ENCODE data around the gene ZNF827. TPM values are rescaled to one million over a fixed set of nuclear protein-coding genes. Genes with fewer than 3 reads are reported as not detected.

The ZNF827 gene
- polyA plus RNA-seq, 1 experiment, result 15.1 TPM

GRCh38 chr4:145791988-145792387, 146.6 kb downstream of the ZNF827 start:
- ChIA-PET CTCF (no interaction called here), POLR2A (no interaction called here)
- peaks cover 1% of the 10 kb centered on the region; the same call in 1 of the 2 replicates for H3K36me3 ChIP-seq (ENCODE audit: control insufficient read depth, insufficient read depth, low read length)
- no peaks in the 10 kb centered on the region for H3K27me3 ChIP-seq (ENCODE audit: control insufficient read depth, insufficient read depth, low read length)
- H3K4me3 ChIP-seq (ENCODE audit: low read depth, low read length), result no peak overlapping the region
- DNase-seq (ENCODE audit: low read depth), result no peak
- no peak for TF ChIP-seq CTCF (IDR thresholded peaks at IDR 0.05; ENCODE audit: insufficient read depth, low read depth, low read length)

GRCh38 chr4:145788755-145789154, 149.9 kb downstream of the ZNF827 start:
- Histone ChIP-seq H3K4me3 (ENCODE audit: low read depth, low read length) (no peak overlapping the region), H3K36me3 (ENCODE audit: control insufficient read depth, insufficient read depth, low read length) (peaks cover 1% of the 10 kb centered on the region; the same call in 1 of the 2 replicates), H3K27me3 (ENCODE audit: control insufficient read depth, insufficient read depth, low read length) (no peaks in the 10 kb centered on the region)
- ChIA-PET CTCF (interaction anchor here (1.1 to 1.2 kb wide), 2 partner anchors 15 to 100 kb away, joined by 3 to 4 read pairs; no protein-coding TSS in a partner anchor), POLR2A (no interaction called here)
- DNase-seq (ENCODE audit: low read depth), result no peak
- TF ChIP-seq CTCF (IDR thresholded peaks at IDR 0.05; ENCODE audit: insufficient read depth, low read depth, low read length), result no peak

DNA sequence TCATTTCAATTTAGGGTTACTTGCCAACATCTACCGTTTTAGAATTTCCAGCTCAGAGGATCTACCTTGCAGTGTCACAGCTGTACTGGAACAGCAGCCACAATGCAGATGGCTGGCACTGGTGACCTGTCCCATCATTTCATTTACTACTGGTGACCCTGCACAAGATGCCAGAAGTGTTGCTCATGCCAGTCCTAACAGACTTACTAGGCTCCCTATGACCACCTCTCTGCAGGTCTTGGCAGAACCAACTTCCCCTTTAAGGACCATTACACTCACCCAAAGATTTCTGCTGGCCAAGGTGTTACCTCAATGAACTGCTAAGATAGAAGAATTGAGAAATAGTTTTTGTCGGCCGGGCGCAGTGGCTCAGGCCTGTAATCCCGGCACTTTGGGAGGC, 151.8 kb downstream of the ZNF827 start:
- ChIA-PET POLR2A (no interaction called here), CTCF (no interaction called here)
- no peak overlapping the region for H3K4me3 ChIP-seq (ENCODE audit: low read depth, low read length)
- no peak for DNase-seq (ENCODE audit: low read depth)
- no peaks in the 10 kb centered on the region for H3K36me3 ChIP-seq (ENCODE audit: control insufficient read depth, insufficient read depth, low read length)
- no peaks in the 10 kb centered on the region for H3K27me3 ChIP-seq (ENCODE audit: control insufficient read depth, insufficient read depth, low read length)
- TF ChIP-seq CTCF (IDR thresholded peaks at IDR 0.05; ENCODE audit: insufficient read depth, low read depth, low read length), result no peak

GRCh38 chr4:145786261-145786660, 152.4 kb downstream of the ZNF827 start:
- no peaks in the 10 kb centered on the region for H3K36me3 ChIP-seq (ENCODE audit: control insufficient read depth, insufficient read depth, low read length)
- ChIA-PET POLR2A (no interaction called here), CTCF (no interaction called here)
- H3K27me3 ChIP-seq (ENCODE audit: control insufficient read depth, insufficient read depth, low read length), result no peaks in the 10 kb centered on the region
- TF ChIP-seq CTCF (IDR thresholded peaks at IDR 0.05; ENCODE audit: insufficient read depth, low read depth, low read length), result no peak
- DNase-seq (ENCODE audit: low read depth), result no peak
- H3K4me3 ChIP-seq (ENCODE audit: low read depth, low read length), result no peak overlapping the region

DNA sequence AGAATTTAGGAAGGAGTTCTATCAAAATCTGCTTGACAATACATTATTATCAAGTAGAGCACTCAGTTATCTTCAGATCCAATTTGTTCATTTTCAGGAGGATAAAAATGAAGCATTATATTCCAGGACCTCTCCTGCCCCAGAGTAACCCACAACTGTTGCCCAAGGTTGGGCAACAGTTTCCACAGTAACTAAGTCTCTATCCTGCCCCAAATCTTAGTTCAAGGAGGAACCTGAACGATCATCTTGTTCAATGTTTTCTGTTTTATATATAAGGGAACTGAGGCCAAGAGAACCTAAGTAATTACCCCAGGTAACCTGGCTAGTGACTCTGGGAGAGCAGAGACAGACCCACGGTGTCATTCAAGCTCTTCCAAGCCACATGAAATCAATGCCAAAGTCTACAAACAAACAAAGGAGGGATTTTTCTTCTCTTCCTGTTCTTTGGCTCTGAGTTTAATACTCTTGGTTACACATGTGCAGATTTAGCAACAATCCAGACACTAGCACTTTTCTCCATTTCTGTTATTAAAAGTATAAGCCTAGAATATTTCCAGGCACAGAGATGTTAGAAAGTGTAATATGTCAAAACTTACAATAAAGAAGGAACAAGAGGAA, 153.1 kb downstream of the ZNF827 start:
- POLR2A ChIA-PET, result no interaction called here
- H3K36me3 ChIP-seq (ENCODE audit: control insufficient read depth, insufficient read depth, low read length), result no peaks in the 10 kb centered on the region
- no peak for DNase-seq (ENCODE audit: low read depth)
- H3K27me3 ChIP-seq (ENCODE audit: control insufficient read depth, insufficient read depth, low read length), result no peaks in the 10 kb centered on the region
- no peak for TF ChIP-seq CTCF (IDR thresholded peaks at IDR 0.05; ENCODE audit: insufficient read depth, low read depth, low read length)
- CTCF ChIA-PET, result no interaction called here
- H3K4me3 ChIP-seq (ENCODE audit: low read depth, low read length), result no peak overlapping the region
